Chondrocyte (in vitro differentiated cells): ENCODE results near the gene MRPL53. TPM values are rescaled to one million over a fixed set of nuclear protein-coding genes. Genes with fewer than 3 reads are reported as not detected.

Source experiments
- DNase-seq: peaks from one replicate; pipeline ENCODE4 v3.0.0; 2021; ENCODE audit warnings: mixed read lengths, low spot score
- H3K27ac Mint-ChIP-seq: one replicate; pipeline ENCODE4 v1.8.0; 2021; ENCODE audit warnings: mild to moderate bottlenecking, moderate library complexity, mixed read lengths; ENCODE audit not compliant: unreplicated experiment
- H3K27me3 Mint-ChIP-seq: 2 replicates; pipeline ENCODE4 v1.8.0; 2021; ENCODE audit warnings: low read depth, mixed read lengths
- H3K36me3 Mint-ChIP-seq: 2 replicates; pipeline ENCODE4 v1.8.0; 2021; ENCODE audit warnings: low read depth, mixed read lengths
- H3K4me1 Mint-ChIP-seq: 2 replicates; pipeline ENCODE4 v1.8.0; 2021; ENCODE audit warnings: low read depth, mild to moderate bottlenecking, mixed read lengths
- H3K4me3 Mint-ChIP-seq: one replicate; pipeline ENCODE4 v1.8.0; 2021; ENCODE audit warnings: mild to moderate bottlenecking, moderate library complexity, mixed read lengths; ENCODE audit not compliant: unreplicated experiment
- H3K9me3 Mint-ChIP-seq: 2 replicates; pipeline ENCODE4 v1.8.0; 2021; ENCODE audit warnings: low read depth, mixed read lengths
- total RNA-seq: library from RNA; stranded (reverse); gene quantifications from 3 replicates; pipeline ENCODE4 v1.2.1, GENCODE V29; 2021
- TF ChIP-seq, protein P1 (sequence below): fragments of 200-600 bp; sonication (generic); IDR thresholded peaks from 2 replicates; pipeline ENCODE4 v1.5.0; 2021; ENCODE audit warnings: antibody characterized with exemption, mild to moderate bottlenecking, moderate library complexity

Gene MRPL53
- total RNA-seq, 1 donor from 2014 or later = 49.5 TPM

- H3K27ac Mint-ChIP-seq = no peak overlapping the region
- no peaks in the 10 kb centered on the region for H3K27me3 Mint-ChIP-seq
- no peaks in the 10 kb centered on the region for H3K4me1 Mint-ChIP-seq
- H3K4me3 Mint-ChIP-seq = no peak overlapping the region
- no peak for DNase-seq
- TF ChIP-seq, protein P1, sequence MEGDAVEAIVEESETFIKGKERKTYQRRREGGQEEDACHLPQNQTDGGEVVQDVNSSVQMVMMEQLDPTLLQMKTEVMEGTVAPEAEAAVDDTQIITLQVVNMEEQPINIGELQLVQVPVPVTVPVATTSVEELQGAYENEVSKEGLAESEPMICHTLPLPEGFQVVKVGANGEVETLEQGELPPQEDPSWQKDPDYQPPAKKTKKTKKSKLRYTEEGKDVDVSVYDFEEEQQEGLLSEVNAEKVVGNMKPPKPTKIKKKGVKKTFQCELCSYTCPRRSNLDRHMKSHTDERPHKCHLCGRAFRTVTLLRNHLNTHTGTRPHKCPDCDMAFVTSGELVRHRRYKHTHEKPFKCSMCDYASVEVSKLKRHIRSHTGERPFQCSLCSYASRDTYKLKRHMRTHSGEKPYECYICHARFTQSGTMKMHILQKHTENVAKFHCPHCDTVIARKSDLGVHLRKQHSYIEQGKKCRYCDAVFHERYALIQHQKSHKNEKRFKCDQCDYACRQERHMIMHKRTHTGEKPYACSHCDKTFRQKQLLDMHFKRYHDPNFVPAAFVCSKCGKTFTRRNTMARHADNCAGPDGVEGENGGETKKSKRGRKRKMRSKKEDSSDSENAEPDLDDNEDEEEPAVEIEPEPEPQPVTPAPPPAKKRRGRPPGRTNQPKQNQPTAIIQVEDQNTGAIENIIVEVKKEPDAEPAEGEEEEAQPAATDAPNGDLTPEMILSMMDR = no peak
- H3K36me3 Mint-ChIP-seq = peaks cover 33% of the 10 kb centered on the region
- H3K9me3 Mint-ChIP-seq = no peaks in the 10 kb centered on the region
These were observed 42.0 kb downstream of the MRPL53 start for GRCh38 chr2:74430502-74430901.

GRCh38 chr2:74429487-74430451 lies 42.7 kb downstream of the MRPL53 start:
- Mint-ChIP-seq H3K27me3 (no peaks in the 10 kb centered on the region), H3K9me3 (no peaks in the 10 kb centered on the region), H3K4me1 (no peaks in the 10 kb centered on the region), H3K27ac (no peak overlapping the region), H3K36me3 (peaks cover 36% of the 10 kb centered on the region), H3K4me3 (no peak overlapping the region)
- TF ChIP-seq, protein P1 = no peak
- no peak for DNase-seq

- no peak for DNase-seq
- H3K9me3 Mint-ChIP-seq = no peaks in the 10 kb centered on the region
- no peak overlapping the region for H3K4me3 Mint-ChIP-seq
- peaks cover 36% of the 10 kb centered on the region for H3K36me3 Mint-ChIP-seq
- TF ChIP-seq, protein P1 = no peak
- no peaks in the 10 kb centered on the region for H3K27me3 Mint-ChIP-seq
- H3K4me1 Mint-ChIP-seq = no peaks in the 10 kb centered on the region
- no peak overlapping the region for H3K27ac Mint-ChIP-seq
These were observed 43.8 kb downstream of the MRPL53 start for GRCh38 chr2:74428675-74429074.

- TF ChIP-seq, protein P1 = no peak
- Mint-ChIP-seq H3K9me3 (no peaks in the 10 kb centered on the region), H3K4me3 (no peak overlapping the region), H3K36me3 (peaks cover 36% of the 10 kb centered on the region), H3K27me3 (no peaks in the 10 kb centered on the region), H3K27ac (no peak overlapping the region), H3K4me1 (no peaks in the 10 kb centered on the region)
- DNase-seq = no peak
These were observed 44.9 kb downstream of the MRPL53 start for GRCh38 chr2:74427551-74427950.

- TF ChIP-seq, protein P1 = no peak
- Mint-ChIP-seq H3K27ac (no peak overlapping the region), H3K9me3 (no peaks in the 10 kb centered on the region), H3K36me3 (peaks cover 32% of the 10 kb centered on the region), H3K4me3 (no peak overlapping the region), H3K4me1 (peaks cover 8% of the 10 kb centered on the region), H3K27me3 (no peaks in the 10 kb centered on the region)
- no peak for DNase-seq
These were observed 46.2 kb downstream of the MRPL53 start for GRCh38 chr2:74426181-74426758.
